H1 (cell line): ENCODE data around the gene CRADD. TPM values are rescaled to one million over a fixed set of nuclear protein-coding genes. Genes with fewer than 3 reads are reported as not detected.

Experiments
- BACH1 ChIP-seq: IDR thresholded peaks from 2 replicates; pipeline ENCODE4 v1.6.1; 2012; ENCODE audit warnings: low read length, improper control_type of control experiment
- RBBP5 ChIP-seq: IDR thresholded peaks from 2 replicates; pipeline ENCODE4 v1.7.1; 2012; ENCODE audit warnings: low read depth, mild to moderate bottlenecking, inconsistent platforms, low read length, moderate library complexity, borderline replicate concordance
- YY1 ChIP-seq: IDR thresholded peaks from 2 replicates; pipeline ENCODE4 v1.6.1; 2011; ENCODE audit warnings: low read depth, mild to moderate bottlenecking, low read length
- polyA plus RNA-seq, 7 experiments: library from polyadenylated mRNA; depleted of rRNA in 3 of 7; stranded (reverse) in 5 of 7; unstranded in 2 of 7; fragments of >200 nt in 5 of 7; fragments of 200-250 nt in 2 of 7; gene quantifications; 1 replicate in 5 of 7; 2 replicates in 1 of 7; 4 replicates in 1 of 7; pipeline versions ENCODE4 v1.2.1 to v1.2.3, GENCODE V29; 2011 to 2013; ENCODE audit warnings: missing spikeins in 2 of 7, mixed read lengths in 2 of 7
- total RNA-seq: library from RNA; stranded (reverse); fragmentation: NEBNext Ultra II Directional; extraction: Animal tissue kit (Norgen Biotek cat#: 25700); gene quantifications from 2 replicates; pipeline ENCODE4 v1.2.1, GENCODE V29; 2021
- TF ChIP-seq, protein P1 (sequence below): fragments of 300-600 bp; sonication (generic); IDR thresholded peaks from 2 replicates; pipeline ENCODE4 v1.7.1; 2012; ENCODE audit warnings: low read length, moderate library complexity, mild to moderate bottlenecking, inconsistent platforms; ENCODE audit not compliant: insufficient replicate concordance

The CRADD gene
- total and polyA plus RNA-seq, 2 of the 8 experiments (the other 6 are each of a cell fraction or from before 2014, with no cell fraction given) = 8.1 to 15.4 TPM

DNA sequence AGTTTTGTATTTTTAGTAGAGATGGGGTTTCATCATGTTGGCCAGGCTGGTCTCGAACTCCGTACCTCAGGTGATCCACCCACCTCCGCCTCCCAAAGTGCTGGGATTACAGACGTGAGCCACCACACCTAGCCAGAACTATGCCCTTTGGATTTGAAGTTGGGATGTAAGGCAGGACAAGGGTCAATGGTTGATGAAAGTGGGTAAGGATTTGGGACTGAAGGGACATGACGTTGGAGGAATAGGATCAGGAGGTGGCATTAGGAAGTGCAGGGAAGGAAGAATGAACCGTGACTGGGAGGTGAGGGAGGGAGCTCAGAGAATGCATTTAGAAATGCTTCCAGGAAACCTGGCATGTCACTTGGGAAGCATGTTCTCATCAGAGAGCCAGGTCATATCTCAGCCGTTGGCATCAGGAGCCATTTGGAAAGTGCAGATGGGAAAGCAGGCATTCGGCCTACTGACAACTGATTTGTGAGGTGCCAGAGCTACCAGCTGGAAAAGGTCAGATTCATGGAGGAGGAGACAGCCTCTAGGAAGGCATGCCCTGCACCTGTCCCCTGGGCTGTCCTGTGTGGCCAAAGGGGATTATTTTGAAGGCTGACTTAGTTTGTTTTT lies 2.2 kb downstream of the CRADD start (continued):
- TF ChIP-seq, protein P1, sequence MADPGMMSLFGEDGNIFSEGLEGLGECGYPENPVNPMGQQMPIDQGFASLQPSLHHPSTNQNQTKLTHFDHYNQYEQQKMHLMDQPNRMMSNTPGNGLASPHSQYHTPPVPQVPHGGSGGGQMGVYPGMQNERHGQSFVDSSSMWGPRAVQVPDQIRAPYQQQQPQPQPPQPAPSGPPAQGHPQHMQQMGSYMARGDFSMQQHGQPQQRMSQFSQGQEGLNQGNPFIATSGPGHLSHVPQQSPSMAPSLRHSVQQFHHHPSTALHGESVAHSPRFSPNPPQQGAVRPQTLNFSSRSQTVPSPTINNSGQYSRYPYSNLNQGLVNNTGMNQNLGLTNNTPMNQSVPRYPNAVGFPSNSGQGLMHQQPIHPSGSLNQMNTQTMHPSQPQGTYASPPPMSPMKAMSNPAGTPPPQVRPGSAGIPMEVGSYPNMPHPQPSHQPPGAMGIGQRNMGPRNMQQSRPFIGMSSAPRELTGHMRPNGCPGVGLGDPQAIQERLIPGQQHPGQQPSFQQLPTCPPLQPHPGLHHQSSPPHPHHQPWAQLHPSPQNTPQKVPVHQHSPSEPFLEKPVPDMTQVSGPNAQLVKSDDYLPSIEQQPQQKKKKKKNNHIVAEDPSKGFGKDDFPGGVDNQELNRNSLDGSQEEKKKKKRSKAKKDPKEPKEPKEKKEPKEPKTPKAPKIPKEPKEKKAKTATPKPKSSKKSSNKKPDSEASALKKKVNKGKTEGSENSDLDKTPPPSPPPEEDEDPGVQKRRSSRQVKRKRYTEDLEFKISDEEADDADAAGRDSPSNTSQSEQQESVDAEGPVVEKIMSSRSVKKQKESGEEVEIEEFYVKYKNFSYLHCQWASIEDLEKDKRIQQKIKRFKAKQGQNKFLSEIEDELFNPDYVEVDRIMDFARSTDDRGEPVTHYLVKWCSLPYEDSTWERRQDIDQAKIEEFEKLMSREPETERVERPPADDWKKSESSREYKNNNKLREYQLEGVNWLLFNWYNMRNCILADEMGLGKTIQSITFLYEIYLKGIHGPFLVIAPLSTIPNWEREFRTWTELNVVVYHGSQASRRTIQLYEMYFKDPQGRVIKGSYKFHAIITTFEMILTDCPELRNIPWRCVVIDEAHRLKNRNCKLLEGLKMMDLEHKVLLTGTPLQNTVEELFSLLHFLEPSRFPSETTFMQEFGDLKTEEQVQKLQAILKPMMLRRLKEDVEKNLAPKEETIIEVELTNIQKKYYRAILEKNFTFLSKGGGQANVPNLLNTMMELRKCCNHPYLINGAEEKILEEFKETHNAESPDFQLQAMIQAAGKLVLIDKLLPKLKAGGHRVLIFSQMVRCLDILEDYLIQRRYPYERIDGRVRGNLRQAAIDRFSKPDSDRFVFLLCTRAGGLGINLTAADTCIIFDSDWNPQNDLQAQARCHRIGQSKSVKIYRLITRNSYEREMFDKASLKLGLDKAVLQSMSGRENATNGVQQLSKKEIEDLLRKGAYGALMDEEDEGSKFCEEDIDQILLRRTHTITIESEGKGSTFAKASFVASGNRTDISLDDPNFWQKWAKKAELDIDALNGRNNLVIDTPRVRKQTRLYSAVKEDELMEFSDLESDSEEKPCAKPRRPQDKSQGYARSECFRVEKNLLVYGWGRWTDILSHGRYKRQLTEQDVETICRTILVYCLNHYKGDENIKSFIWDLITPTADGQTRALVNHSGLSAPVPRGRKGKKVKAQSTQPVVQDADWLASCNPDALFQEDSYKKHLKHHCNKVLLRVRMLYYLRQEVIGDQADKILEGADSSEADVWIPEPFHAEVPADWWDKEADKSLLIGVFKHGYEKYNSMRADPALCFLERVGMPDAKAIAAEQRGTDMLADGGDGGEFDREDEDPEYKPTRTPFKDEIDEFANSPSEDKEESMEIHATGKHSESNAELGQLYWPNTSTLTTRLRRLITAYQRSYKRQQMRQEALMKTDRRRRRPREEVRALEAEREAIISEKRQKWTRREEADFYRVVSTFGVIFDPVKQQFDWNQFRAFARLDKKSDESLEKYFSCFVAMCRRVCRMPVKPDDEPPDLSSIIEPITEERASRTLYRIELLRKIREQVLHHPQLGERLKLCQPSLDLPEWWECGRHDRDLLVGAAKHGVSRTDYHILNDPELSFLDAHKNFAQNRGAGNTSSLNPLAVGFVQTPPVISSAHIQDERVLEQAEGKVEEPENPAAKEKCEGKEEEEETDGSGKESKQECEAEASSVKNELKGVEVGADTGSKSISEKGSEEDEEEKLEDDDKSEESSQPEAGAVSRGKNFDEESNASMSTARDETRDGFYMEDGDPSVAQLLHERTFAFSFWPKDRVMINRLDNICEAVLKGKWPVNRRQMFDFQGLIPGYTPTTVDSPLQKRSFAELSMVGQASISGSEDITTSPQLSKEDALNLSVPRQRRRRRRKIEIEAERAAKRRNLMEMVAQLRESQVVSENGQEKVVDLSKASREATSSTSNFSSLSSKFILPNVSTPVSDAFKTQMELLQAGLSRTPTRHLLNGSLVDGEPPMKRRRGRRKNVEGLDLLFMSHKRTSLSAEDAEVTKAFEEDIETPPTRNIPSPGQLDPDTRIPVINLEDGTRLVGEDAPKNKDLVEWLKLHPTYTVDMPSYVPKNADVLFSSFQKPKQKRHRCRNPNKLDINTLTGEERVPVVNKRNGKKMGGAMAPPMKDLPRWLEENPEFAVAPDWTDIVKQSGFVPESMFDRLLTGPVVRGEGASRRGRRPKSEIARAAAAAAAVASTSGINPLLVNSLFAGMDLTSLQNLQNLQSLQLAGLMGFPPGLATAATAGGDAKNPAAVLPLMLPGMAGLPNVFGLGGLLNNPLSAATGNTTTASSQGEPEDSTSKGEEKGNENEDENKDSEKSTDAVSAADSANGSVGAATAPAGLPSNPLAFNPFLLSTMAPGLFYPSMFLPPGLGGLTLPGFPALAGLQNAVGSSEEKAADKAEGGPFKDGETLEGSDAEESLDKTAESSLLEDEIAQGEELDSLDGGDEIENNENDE = no peak
- TF ChIP-seq YY1 (no peak), BACH1 (no peak), RBBP5 (no peak)
